Sciatic nerve (tissue), 2 donors: ENCODE results near the gene HIGD2A. TPM values are rescaled to one million over a fixed set of nuclear protein-coding genes. Genes with fewer than 3 reads are reported as not detected.

Experiments
- ATAC-seq: fragments of 200-7000 bp; cut with Tn5 transposase; one replicate; pipeline ENCODE4 v1.9.1; 2020; ENCODE audit warnings: mild to moderate bottlenecking, moderate library complexity
- DNase-seq: peaks from one replicate; pipeline ENCODE4 v3.0.0-alpha.2; 2020; ENCODE audit warnings: low spot score
- intact Hi-C: fragments of 100-400 bp; cut with DNase I; formaldehyde crosslinking; loops from one replicate; pipeline ENCODE4 v1.14.2; 2022
- microRNA-seq: library from miRNA; unstranded; fragments of <30 nt; microRNA quantifications from one replicate; pipeline ENCODE4 v1.2.0, GENCODE V29; 2020
- total RNA-seq: library from RNA; stranded (reverse); fragmentation: NEBNext Ultra II Directional; extraction: Animal tissue kit (Norgen Biotek cat#: 25700); gene quantifications from one replicate; pipeline ENCODE4 v1.2.1, GENCODE V29; 2021
- donor health status: DM: no; HTN: no; CAD: no.
- donor health status: DM: no; HTN: no; CAD: no.

Gene HIGD2A
- total RNA-seq, 1 donor from 2014 or later = 58.8 TPM

DNA sequence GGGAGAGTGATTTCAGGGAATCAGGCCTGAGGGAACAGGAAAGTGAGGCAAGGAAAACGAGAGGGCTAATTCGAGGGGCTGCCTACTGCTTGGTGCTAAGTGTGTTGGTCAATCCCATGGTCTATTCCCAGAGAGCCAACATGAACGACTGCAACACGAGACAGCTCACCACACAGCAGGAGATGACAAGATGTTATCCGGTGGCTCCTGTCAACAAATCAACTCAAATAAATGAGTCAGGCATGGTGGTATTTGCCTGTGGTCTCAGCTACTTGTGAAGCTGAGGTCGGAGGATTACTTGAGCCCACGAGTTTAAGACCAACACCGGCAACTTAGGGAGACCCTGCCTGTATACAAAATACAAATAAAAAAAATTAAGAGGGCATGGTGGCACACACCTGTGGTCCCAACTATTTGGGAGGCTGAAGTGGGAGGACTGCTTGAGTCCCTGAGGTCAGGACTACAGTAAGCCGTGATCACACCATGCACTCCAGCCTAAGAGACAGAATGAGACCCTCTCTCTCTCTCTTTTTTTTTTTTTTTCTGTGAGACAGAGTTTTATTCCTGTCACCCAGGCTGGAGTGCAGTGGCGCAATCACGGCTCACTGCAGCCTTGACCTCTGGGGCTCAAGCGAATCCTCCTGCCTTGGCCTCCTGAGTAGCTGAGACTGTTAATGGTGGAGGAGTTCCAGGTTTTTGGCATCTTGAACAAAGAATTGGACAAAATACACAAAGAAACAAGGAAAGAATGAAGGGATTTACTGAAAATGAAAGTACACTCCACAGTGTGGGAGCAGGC is 50.6 kb downstream of the HIGD2A start:
- no peak for DNase-seq
- no peak for ATAC-seq
- intact Hi-C loops = no loop called here

Small RNAs within 50 kb of the gene (microRNA-seq; reads per million reads assigned to microRNA genes)
- 28.6 reads per million, percentile 38 among the genes with 10 or more reads in this experiment for gene MIR1271

Other genes with a start within 250 kb of the HIGD2A start
- 15.6 TPM for gene SIMC1, start 150.3 kb upstream of the HIGD2A start, total RNA-seq
- gene KIAA1191, start 27.0 kb upstream of the HIGD2A start, total RNA-seq = 87.8 TPM
- gene ARL10, start 23.3 kb upstream of the HIGD2A start, total RNA-seq = 29.2 TPM
- gene NOP16, start 153 bp upstream of the HIGD2A start, total RNA-seq = 9.3 TPM
- 122 TPM for gene CLTB, start 27.8 kb downstream of the HIGD2A start, total RNA-seq
- gene FAF2, start 59.6 kb downstream of the HIGD2A start, total RNA-seq = 35.6 TPM
- 44.7 TPM for gene RNF44, start 148.7 kb downstream of the HIGD2A start, total RNA-seq
- 0.36 TPM for gene CDHR2, start 160.6 kb downstream of the HIGD2A start, total RNA-seq
- gene GPRIN1, start 221.4 kb downstream of the HIGD2A start, total RNA-seq = 0.53 TPM
- gene SNCB, start 241.8 kb downstream of the HIGD2A start, total RNA-seq = not detected
- not detected for gene EIF4E1B, start 241.9 kb downstream of the HIGD2A start, total RNA-seq